Liver (tissue), 9 donors: ENCODE results near the gene LIN9. TPM values are rescaled to one million over a fixed set of nuclear protein-coding genes. Genes with fewer than 3 reads are reported as not detected.

Experiments
- DNase-seq: peaks from one replicate; pipeline ENCODE4 v3.0.0-alpha.2; 2017; ENCODE audit warnings: low spot score
- H3K27ac ChIP-seq, 2 donors: one replicate each; pipeline ENCODE4 v1.7.0; 2013; ENCODE audit warnings: inconsistent platforms in 2 of 2, low read length in 2 of 2, control low read depth in 1 of 2, low read depth in 1 of 2, mild to moderate bottlenecking in 1 of 2
- H3K27me3 ChIP-seq, 4 donors: one replicate each; pipeline versions ENCODE4 v1.6.1 to v1.7.0; 2013; ENCODE audit warnings: low read length in 3 of 4, inconsistent platforms in 1 of 4, mild to moderate bottlenecking in 1 of 4, moderate library complexity in 1 of 4; ENCODE audit not compliant: control insufficient read depth in 4 of 4, insufficient read depth in 4 of 4
- H3K36me3 ChIP-seq, 4 donors: one replicate each; pipeline versions ENCODE4 v1.6.1 to v1.7.0; 2013; ENCODE audit warnings: low read length in 3 of 4, mild to moderate bottlenecking in 3 of 4, low read depth in 1 of 4, moderate library complexity in 1 of 4; ENCODE audit not compliant: control insufficient read depth in 4 of 4, insufficient read depth in 3 of 4
- H3K4me1 ChIP-seq, 4 donors: one replicate each; pipeline versions ENCODE4 v1.6.1 to v1.7.0; 2013; ENCODE audit warnings: low read length in 3 of 4, mild to moderate bottlenecking in 3 of 4, moderate library complexity in 1 of 4; ENCODE audit not compliant: control insufficient read depth in 4 of 4, insufficient read depth in 4 of 4
- H3K4me3 ChIP-seq, 3 donors: one replicate each; pipeline versions ENCODE4 v1.6.1 to v1.7.0; 2013; ENCODE audit warnings: low read length in 3 of 3, control low read depth in 1 of 3, low read depth in 1 of 3, mild to moderate bottlenecking in 1 of 3
- H3K9ac ChIP-seq, 2 donors: one replicate each; pipeline ENCODE4 v1.7.0; 2013; ENCODE audit warnings: low read length in 2 of 2, mild to moderate bottlenecking in 2 of 2, moderate library complexity in 2 of 2, control low read depth in 1 of 2, low read depth in 1 of 2
- H3K9me3 ChIP-seq, 4 donors: one replicate each; pipeline versions ENCODE4 v1.6.1 to v1.7.0; 2013; ENCODE audit warnings: low read length in 3 of 4; ENCODE audit not compliant: control insufficient read depth in 4 of 4
- ATF3 ChIP-seq: IDR thresholded peaks from 2 replicates; pipeline ENCODE4 v1.6.1; 2016; ENCODE audit warnings: antibody characterized with exemption
- EGR1 ChIP-seq, 2 donors: IDR thresholded peaks; 2 replicates each; pipeline ENCODE4 v1.6.1; 2016 to 2018; ENCODE audit warnings: antibody characterized with exemption in 2 of 2, low read depth in 2 of 2
- FOXA1 ChIP-seq: IDR thresholded peaks from 2 replicates; pipeline ENCODE4 v1.6.1; 2016; ENCODE audit warnings: antibody characterized with exemption
- FOXA2 ChIP-seq: IDR thresholded peaks from 2 replicates; pipeline ENCODE4 v1.6.1; 2016; ENCODE audit warnings: antibody characterized with exemption
- GABPA ChIP-seq, 2 donors: IDR thresholded peaks in 1 of 2; conservative IDR thresholded peaks in 1 of 2; 2 replicates each; pipeline ENCODE4 v1.6.1; 2016; ENCODE audit warnings: antibody characterized with exemption in 2 of 2, mild to moderate bottlenecking in 1 of 2, moderate library complexity in 1 of 2
- HNF4A ChIP-seq, 2 donors: conservative IDR thresholded peaks; 2 replicates each; pipeline ENCODE4 v1.6.1; 2016; ENCODE audit warnings: antibody characterized with exemption in 2 of 2, mild to moderate bottlenecking in 2 of 2
- HNF4G ChIP-seq: IDR thresholded peaks from 2 replicates; pipeline ENCODE4 v1.6.1; 2016; ENCODE audit warnings: antibody characterized with exemption
- JUND ChIP-seq, 2 donors: IDR thresholded peaks; 2 replicates each; pipeline ENCODE4 v1.6.1; 2016; ENCODE audit warnings: antibody characterized with exemption in 2 of 2
- MAX ChIP-seq: IDR thresholded peaks from 2 replicates; pipeline ENCODE4 v1.6.1; 2016; ENCODE audit warnings: antibody characterized with exemption
- NR2F2 ChIP-seq: IDR thresholded peaks from 2 replicates; pipeline ENCODE4 v1.6.1; 2016; ENCODE audit warnings: antibody characterized with exemption
- RAD21 ChIP-seq, 2 donors: IDR thresholded peaks; 2 replicates each; pipeline ENCODE4 v1.6.1; 2016; ENCODE audit warnings: antibody characterized with exemption in 2 of 2, mild to moderate bottlenecking in 2 of 2
- REST ChIP-seq: IDR thresholded peaks from 2 replicates; pipeline ENCODE4 v1.6.1; 2016; ENCODE audit warnings: antibody characterized with exemption, mild to moderate bottlenecking
- TAF1 ChIP-seq: conservative IDR thresholded peaks from 2 replicates; pipeline ENCODE4 v1.6.1; 2016; ENCODE audit warnings: antibody characterized with exemption, mild to moderate bottlenecking
- YY1 ChIP-seq: IDR thresholded peaks from 2 replicates; pipeline ENCODE4 v1.6.1; 2016; ENCODE audit warnings: antibody characterized with exemption, mild to moderate bottlenecking
- ZBTB33 ChIP-seq: IDR thresholded peaks from 2 replicates; pipeline ENCODE4 v1.6.1; 2016; ENCODE audit warnings: antibody characterized with exemption
- WGBS: extraction: QIAGEN DNeasy Blood & Tissue Kit; methylation state at CpG from one replicate; pipeline ENCODE4 v1.1.7; 2013; 5-methylcytosine and 5-hydroxymethylcytosine counted together
- polyA plus RNA-seq, 2 donors: library from polyadenylated mRNA; stranded (reverse) in 1 of 2; unstranded in 1 of 2; fragments of 200-250 nt in 1 of 2; fragments of >200 nt in 1 of 2; fragmentation: Nextera tagmentation in 1 of 2; extraction: Ambion mirVana in 1 of 2; gene quantifications; one replicate each; pipeline versions ENCODE4 v1.2.1 to v1.2.3, GENCODE V29; 2013 to 2015
- total RNA-seq, 2 donors: library from RNA; depleted of rRNA; stranded (reverse); fragments of >200 nt; gene quantifications; one replicate each; pipeline ENCODE4 v1.2.3, GENCODE V29; 2014
- donor health status: healthy.
- donor health status: healthy.
- donor health status: healthy.
- donor health status: healthy.
- donor health status: healthy.

Gene LIN9
- total and polyA plus RNA-seq, 4 donors = 0.50 to 7.9 (median 1.00) TPM

GRCh38 chr1:226353698-226354525 lies 44.9 kb upstream of the LIN9 start:
- Histone ChIP-seq H3K9ac (no peak overlapping the region), H3K36me3 (peaks cover 0 to 16% (median 6%) of the 10 kb centered on the region in 4 donors), H3K27me3 (no peaks in the 10 kb centered on the region), H3K4me1 (no peaks in the 10 kb centered on the region), H3K27ac (no peak overlapping the region), H3K4me3 (no peak overlapping the region), H3K9me3 (no peaks in the 10 kb centered on the region)
- TF ChIP-seq FOXA1 = no peak
- TF ChIP-seq TAF1 = no peak
- no peak for TF ChIP-seq MAX
- TF ChIP-seq GABPA (IDR thresholded peaks at IDR 0.05 in 1 of 2, conservative IDR thresholded peaks at IDR 0.05 in 1 of 2) = no peak
- no peak for TF ChIP-seq FOXA2
- no peak for TF ChIP-seq RAD21 (IDR thresholded peaks at IDR 0.05)
- TF ChIP-seq HNF4G = no peak
- TF ChIP-seq EGR1 (IDR thresholded peaks at IDR 0.05; ENCODE audit: low read depth in 2 of 2) = no peak
- TF ChIP-seq ZBTB33 = no peak
- no peak for TF ChIP-seq ATF3
- TF ChIP-seq NR2F2 = no peak
- TF ChIP-seq HNF4A (conservative IDR thresholded peaks at IDR 0.05) = no peak
- no peak for TF ChIP-seq REST
- TF ChIP-seq JUND (IDR thresholded peaks at IDR 0.05) = no peak
- no peak for TF ChIP-seq YY1
- WGBS = 78% methylated on average over 15 of the region's 15 CpGs
- DNase-seq = no peak

- DNase-seq = no peak
- no peak overlapping the region for H3K27ac ChIP-seq
- no peaks in the 10 kb centered on the region for H3K27me3 ChIP-seq
- TF ChIP-seq FOXA1 (no peak), MAX (no peak)
- H3K9ac ChIP-seq = no peak overlapping the region
- H3K36me3 ChIP-seq = peaks cover 0 to 2% (median 0%) of the 10 kb centered on the region in 4 donors
- 82% methylated on average over 3 of the region's 3 CpGs for WGBS
- H3K4me1 ChIP-seq = no peaks in the 10 kb centered on the region
- H3K4me3 ChIP-seq = no peak overlapping the region
- no peaks in the 10 kb centered on the region for H3K9me3 ChIP-seq
Observed at GRCh38 chr1:226351709-226352108, 42.7 kb upstream of the LIN9 start.
